Measurements from ENCODE around the gene VPS18.

The VPS18 gene

DNA sequence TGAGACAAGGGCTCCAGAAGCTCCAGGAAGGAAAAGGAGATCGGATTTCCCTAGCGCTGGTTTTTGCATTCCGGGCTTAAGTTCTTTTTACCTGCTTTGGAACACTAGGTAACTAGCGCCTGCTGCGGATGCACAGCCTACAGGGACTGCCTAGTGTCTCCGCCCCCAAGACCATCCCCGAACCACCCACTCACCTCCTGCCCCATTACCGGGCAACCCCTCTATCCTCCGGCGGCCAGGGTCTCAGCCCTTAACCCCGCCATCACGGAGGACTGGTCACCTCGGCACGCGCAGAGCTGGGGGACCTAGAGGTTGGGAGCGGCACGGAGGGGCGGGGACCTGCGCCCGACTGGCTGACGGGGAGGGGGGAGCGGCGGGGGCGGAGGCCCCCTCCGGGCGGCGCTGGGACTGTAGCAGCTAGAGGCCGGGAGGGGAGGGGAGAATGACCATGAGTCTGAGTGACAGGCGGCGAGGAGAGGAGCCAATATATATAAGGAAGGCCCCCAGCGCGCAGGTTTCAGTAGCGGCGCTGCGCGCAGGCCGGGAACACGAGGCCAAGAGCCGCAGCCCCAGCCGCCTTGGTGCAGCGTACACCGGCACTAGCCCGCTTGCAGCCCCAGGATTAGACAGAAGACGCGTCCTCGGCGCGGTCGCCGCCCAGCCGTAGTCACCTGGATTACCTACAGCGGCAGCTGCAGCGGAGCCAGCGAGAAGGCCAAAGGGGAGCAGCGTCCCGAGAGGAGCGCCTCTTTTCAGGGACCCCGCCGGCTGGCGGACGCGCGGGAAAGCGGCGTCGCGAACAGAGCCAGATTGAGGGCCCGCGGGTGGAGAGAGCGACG, 34.8 kb downstream of the VPS18 start, which contains the start of gene DLL4:
DLL4 (plus strand) TSS at position 520 of the 839 bp plus-strand sequence. CDS start 329 bp downstream, outside the sequence.
- peak within 1 kb of the TSS; percentile 47 for H3K27ac ChIP-seq
- TF ChIP-seq ZFX (IDR thresholded peaks at IDR 0.05; ENCODE audit: borderline replicate concordance) = no peak
- TF ChIP-seq, protein P1, sequence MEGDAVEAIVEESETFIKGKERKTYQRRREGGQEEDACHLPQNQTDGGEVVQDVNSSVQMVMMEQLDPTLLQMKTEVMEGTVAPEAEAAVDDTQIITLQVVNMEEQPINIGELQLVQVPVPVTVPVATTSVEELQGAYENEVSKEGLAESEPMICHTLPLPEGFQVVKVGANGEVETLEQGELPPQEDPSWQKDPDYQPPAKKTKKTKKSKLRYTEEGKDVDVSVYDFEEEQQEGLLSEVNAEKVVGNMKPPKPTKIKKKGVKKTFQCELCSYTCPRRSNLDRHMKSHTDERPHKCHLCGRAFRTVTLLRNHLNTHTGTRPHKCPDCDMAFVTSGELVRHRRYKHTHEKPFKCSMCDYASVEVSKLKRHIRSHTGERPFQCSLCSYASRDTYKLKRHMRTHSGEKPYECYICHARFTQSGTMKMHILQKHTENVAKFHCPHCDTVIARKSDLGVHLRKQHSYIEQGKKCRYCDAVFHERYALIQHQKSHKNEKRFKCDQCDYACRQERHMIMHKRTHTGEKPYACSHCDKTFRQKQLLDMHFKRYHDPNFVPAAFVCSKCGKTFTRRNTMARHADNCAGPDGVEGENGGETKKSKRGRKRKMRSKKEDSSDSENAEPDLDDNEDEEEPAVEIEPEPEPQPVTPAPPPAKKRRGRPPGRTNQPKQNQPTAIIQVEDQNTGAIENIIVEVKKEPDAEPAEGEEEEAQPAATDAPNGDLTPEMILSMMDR (IDR thresholded peaks at IDR 0.05) = no peak

DNA sequence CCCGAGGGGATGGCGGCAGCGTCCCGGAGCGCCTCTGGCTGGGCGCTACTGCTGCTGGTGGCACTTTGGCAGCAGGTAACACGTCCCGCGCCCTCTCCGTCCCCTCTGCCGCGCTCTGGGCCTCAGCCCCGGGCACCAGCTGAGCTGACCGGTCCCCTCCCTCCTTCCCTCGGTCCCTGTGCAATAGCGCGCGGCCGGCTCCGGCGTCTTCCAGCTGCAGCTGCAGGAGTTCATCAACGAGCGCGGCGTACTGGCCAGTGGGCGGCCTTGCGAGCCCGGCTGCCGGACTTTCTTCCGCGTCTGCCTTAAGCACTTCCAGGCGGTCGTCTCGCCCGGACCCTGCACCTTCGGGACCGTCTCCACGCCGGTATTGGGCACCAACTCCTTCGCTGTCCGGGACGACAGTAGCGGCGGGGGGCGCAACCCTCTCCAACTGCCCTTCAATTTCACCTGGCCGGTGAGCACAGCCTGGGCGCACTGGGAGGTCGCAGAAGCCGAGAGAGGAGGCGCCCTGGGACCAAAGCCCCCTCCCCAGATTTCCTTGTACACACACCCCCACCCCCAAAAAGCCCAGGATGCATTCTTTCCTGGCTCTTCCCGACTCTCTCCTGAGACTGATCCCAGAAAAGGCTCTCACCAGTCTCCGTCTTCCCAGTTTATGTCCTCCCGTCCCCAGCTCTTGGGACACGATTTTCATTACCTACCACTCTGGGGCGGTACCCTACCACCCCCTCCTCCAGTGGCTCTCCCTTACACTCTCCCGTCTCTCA, 35.6 kb downstream of the VPS18 start:
- H3K27ac ChIP-seq = peak overlapping the region; percentile 47
- TF ChIP-seq, protein P1 (IDR thresholded peaks at IDR 0.05) = no peak
- no peak for TF ChIP-seq ZFX (IDR thresholded peaks at IDR 0.05; ENCODE audit: borderline replicate concordance)

DNA sequence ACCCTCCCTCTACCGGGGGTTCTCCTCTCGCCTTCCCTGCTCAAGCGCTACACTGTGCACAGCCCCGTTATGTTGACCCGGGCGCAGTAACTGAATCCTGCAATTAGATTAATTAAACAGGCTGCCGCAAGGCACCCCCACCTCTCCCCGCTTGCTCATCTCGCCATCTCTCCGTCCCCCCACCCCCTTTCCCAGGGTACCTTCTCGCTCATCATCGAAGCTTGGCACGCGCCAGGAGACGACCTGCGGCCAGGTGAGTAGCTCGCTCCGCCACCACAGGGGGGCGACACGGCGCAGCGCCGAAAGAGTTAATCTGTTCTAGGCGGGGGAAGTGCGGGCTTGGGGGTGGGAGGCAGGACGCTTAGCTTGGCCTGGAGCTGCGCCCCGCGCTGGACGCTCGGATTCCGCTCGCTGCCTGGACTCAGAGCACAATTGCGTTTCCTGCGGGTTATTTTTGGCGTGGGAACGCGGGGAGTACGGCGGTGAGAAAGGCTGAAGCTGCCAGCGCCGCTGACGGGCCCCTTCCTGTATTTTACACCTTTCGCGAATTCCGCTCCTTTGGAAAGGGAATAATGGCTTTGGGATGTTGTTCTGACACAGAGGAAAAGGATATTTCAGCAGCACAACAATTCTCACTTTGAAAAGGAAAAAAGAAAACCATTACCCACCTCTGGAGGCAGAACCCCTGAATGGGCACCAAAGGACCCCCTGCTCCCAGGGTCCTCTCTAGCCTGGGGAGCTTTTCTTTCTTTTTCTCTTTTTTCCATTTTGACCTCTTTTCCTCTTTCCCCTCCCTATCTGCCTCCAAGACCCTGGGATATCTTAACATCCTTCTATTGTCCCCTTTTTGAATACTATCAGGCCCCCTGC, 36.4 kb downstream of the VPS18 start:
- TF ChIP-seq, protein P1 (IDR thresholded peaks at IDR 0.05) = peak; percentile 91
- TF ChIP-seq ZFX (IDR thresholded peaks at IDR 0.05; ENCODE audit: borderline replicate concordance) = no peak
- H3K27ac ChIP-seq = no peak overlapping the region

- H3K27ac ChIP-seq = no peak overlapping the region
- TF ChIP-seq ZFX (IDR thresholded peaks at IDR 0.05; ENCODE audit: borderline replicate concordance) = no peak
- TF ChIP-seq, protein P1 (IDR thresholded peaks at IDR 0.05) = no peak
These were observed 37.3 kb downstream of the VPS18 start for GRCh38 chr15:40931300-40932142.

- TF ChIP-seq, protein P1 (IDR thresholded peaks at IDR 0.05) = no peak
- TF ChIP-seq ZFX (IDR thresholded peaks at IDR 0.05; ENCODE audit: borderline replicate concordance) = no peak
These were observed 37.9 kb downstream of the VPS18 start for GRCh38 chr15:40932156-40932555.

More at GRCh38 chr15:40932156-40932555, 37.9 kb downstream of the VPS18 start:
- no peak overlapping the region for H3K27ac ChIP-seq

Data from 22Rv1 (cell line).